ENCODE measurements around the gene ALOX5. TPM values are rescaled to one million over a fixed set of nuclear protein-coding genes. Genes with fewer than 3 reads are reported as not detected.
"Not testable (repeated sequence)": the region's sequence is repeated elsewhere in the genome, so short reads cannot be mapped to it uniquely, and the experiment has no call there.

The ALOX5 gene
- total RNA-seq, 1 donor from 2014 or later: 181 TPM

DNA sequence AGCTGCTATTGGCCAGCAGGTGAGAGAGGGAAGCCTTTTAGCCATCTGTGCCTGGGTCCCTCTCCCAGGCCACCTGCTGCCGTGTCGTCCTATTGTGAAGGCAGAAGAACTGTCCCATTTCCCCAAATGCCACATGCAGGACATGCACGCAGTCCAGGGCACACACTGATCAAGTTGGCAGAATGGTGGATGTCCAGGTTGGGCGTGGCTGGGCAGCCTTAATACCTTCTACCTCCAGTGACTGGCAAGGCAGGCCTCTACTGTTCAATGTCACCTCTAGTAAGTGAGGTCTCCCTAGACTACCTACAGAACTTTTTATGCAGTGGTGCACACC, 37.6 kb downstream of the ALOX5 start:
- Mint-ChIP-seq H3K27ac (no peak overlapping the region), H3K9me3 (no peaks in the 10 kb centered on the region), H3K36me3 (ENCODE audit: low read depth) (peaks cover 77% of the 10 kb centered on the region), H3K4me1 (peaks cover 31% of the 10 kb centered on the region), H3K4me3 (no peak overlapping the region), H3K27me3 (no peaks in the 10 kb centered on the region)
- CTCF ChIA-PET: no interaction called here
- TF ChIP-seq, protein P1, sequence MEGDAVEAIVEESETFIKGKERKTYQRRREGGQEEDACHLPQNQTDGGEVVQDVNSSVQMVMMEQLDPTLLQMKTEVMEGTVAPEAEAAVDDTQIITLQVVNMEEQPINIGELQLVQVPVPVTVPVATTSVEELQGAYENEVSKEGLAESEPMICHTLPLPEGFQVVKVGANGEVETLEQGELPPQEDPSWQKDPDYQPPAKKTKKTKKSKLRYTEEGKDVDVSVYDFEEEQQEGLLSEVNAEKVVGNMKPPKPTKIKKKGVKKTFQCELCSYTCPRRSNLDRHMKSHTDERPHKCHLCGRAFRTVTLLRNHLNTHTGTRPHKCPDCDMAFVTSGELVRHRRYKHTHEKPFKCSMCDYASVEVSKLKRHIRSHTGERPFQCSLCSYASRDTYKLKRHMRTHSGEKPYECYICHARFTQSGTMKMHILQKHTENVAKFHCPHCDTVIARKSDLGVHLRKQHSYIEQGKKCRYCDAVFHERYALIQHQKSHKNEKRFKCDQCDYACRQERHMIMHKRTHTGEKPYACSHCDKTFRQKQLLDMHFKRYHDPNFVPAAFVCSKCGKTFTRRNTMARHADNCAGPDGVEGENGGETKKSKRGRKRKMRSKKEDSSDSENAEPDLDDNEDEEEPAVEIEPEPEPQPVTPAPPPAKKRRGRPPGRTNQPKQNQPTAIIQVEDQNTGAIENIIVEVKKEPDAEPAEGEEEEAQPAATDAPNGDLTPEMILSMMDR (IDR thresholded peaks at IDR 0.05): no peak
- POLR2A ChIA-PET: no interaction called here
- DNase-seq (no peak), ATAC-seq (ENCODE audit: low read depth) (no peak)
- intact Hi-C loops (cut with micrococcal nuclease): no loop called here

DNA sequence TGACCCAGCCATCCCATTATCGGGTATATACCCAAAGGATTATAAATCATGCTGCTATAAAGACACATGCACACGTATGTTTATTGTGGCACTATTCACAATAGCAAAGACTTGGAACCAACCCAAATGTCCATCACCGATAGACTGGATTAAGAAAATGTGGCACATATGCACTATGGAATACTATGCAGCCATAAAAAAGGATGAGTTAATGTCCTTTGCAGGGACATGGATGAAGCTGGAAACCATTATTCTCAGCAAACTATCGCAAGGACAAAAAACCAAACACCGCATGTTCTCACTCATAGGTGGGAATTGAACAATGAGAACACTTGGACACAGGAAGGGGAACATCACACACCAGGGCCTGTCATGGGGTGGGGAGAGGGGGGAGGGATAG, 41.0 kb downstream of the ALOX5 start:
- POLR2A ChIA-PET: not testable (repeated sequence)

DNA sequence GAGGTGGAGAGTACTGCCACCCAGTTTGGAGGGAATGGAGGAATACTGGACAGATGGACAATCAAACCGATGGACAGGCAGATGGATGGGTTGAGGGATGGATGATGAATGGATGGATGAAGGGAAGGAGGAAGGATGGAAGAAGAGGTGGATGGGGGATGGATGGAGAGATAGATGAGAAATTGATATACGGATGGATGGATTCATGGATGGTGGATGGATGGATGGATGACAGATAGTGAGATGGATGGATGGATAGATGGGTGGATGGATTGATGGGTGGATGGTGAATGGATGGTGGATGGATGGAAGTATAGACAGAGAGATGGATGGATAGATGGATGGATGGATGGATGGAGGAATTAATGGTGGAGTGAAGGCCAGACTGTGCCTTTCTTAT, 42.6 kb downstream of the ALOX5 start:
- TF ChIP-seq, protein P1 (IDR thresholded peaks at IDR 0.05): no peak
- Mint-ChIP-seq H3K4me3 (no peak overlapping the region), H3K4me1 (peaks cover 50% of the 10 kb centered on the region), H3K36me3 (ENCODE audit: low read depth) (peaks cover 49% of the 10 kb centered on the region), H3K9me3 (no peaks in the 10 kb centered on the region), H3K27ac (peak overlapping the region; percentile 4), H3K27me3 (no peaks in the 10 kb centered on the region)
- intact Hi-C loops (cut with micrococcal nuclease): no loop called here
- DNase-seq (no peak), ATAC-seq (ENCODE audit: low read depth) (no peak)
- ChIA-PET POLR2A (interaction anchor here (0.6 kb wide), 1 partner anchor 31 kb away, joined by 8 read pairs; no protein-coding TSS in a partner anchor), CTCF (no interaction called here)

More for the DNA sequence above, 41.0 kb downstream of the ALOX5 start:
- H3K4me3 Mint-ChIP-seq; intact Hi-C loops (cut with micrococcal nuclease); ATAC-seq (ENCODE audit: low read depth); DNase-seq; H3K9me3 Mint-ChIP-seq; H3K27me3 Mint-ChIP-seq; H3K27ac Mint-ChIP-seq; CTCF ChIA-PET: not testable (repeated sequence)
- Mint-ChIP-seq H3K4me1 (peaks cover 35% of the 10 kb centered on the region), H3K36me3 (ENCODE audit: low read depth) (peaks cover 59% of the 10 kb centered on the region)

DNA sequence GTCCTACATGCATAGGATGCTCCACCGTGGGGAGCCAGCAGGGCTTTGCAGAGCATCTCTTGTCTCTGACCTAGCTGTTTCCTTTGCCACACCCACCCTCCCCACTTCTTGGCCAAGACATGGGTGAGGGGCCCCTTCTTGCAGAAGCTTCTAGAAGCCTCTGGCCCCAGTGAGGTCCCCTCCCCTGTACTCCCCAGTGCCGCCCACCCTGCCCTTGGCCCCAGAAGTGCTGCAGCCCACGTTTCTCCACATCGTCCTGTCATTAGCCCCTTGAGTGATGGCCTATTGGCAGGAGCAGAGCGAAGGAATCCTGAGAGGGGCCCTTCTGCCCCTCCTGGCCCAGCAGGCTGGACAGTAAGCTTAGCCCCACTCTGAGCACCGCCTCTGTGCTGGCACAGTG, 43.7 kb downstream of the ALOX5 start:
- CTCF ChIA-PET: interaction anchor here (1.3 kb wide), 1 partner anchor 47 kb away, joined by 3 read pairs; no protein-coding TSS in a partner anchor

DNA sequence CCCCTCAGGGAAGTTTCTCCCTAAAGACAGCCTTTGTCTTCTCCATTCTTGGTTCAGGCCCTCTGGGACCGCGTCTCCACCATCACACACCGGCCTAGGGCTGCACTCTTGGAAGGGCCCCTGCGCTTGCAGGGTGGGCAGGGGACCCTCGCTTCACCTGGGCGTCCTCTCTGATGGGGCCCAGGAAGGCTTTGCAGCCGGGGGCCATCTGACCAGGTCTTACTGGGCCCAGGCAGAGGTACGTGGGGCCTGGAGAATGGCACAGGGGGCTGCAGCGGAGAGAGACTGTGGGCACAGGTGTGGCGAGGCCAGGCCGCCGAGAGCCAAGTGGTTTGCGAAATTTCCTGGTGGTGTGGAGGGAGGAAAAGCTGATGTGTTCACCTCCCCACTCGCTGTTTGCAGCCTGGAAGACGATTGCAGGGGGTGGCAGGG, 44.4 kb downstream of the ALOX5 start:
- DNase-seq (no peak), ATAC-seq (ENCODE audit: low read depth) (no peak)
- Mint-ChIP-seq H3K4me1 (peaks cover 64% of the 10 kb centered on the region), H3K4me3 (peak overlapping the region; percentile 95), H3K9me3 (no peaks in the 10 kb centered on the region), H3K27me3 (no peaks in the 10 kb centered on the region), H3K36me3 (ENCODE audit: low read depth) (peaks cover 40% of the 10 kb centered on the region), H3K27ac (peak overlapping the region; percentile 97)
- ChIA-PET POLR2A (interaction anchor here (1.0 to 5.3 kb wide), 3 partner anchors 43 to 163 kb away, joined by 4 to 92 read pairs (median 26); no protein-coding TSS in a partner anchor), CTCF (interaction anchor here (1.3 kb wide), 1 partner anchor 46 kb away, joined by 3 read pairs; no protein-coding TSS in a partner anchor)
- TF ChIP-seq, protein P1 (IDR thresholded peaks at IDR 0.05): no peak
- intact Hi-C loops (cut with micrococcal nuclease): loop anchor here (2.0 kb wide), 1 partner anchor 14 kb away; no protein-coding TSS in a partner anchor

More for the DNA sequence above, 43.7 kb downstream of the ALOX5 start:
- H3K9me3 Mint-ChIP-seq: no peaks in the 10 kb centered on the region
- intact Hi-C loops (cut with micrococcal nuclease): loop anchor here (2.0 kb wide), 1 partner anchor 13 kb away; no protein-coding TSS in a partner anchor
- H3K27ac Mint-ChIP-seq: peak overlapping the region; percentile 47
- peaks cover 44% of the 10 kb centered on the region for H3K36me3 Mint-ChIP-seq (ENCODE audit: low read depth)
- no peak for DNase-seq
- POLR2A ChIA-PET: interaction anchor here (4.7 to 5.3 kb wide), 2 partner anchors 42 to 44 kb away, joined by 26 to 92 read pairs; no protein-coding TSS in a partner anchor
- H3K27me3 Mint-ChIP-seq: no peaks in the 10 kb centered on the region
- ATAC-seq (ENCODE audit: low read depth): no peak
- peaks cover 62% of the 10 kb centered on the region for H3K4me1 Mint-ChIP-seq
- H3K4me3 Mint-ChIP-seq: peak overlapping the region; percentile 55
- TF ChIP-seq, protein P1 (IDR thresholded peaks at IDR 0.05): no peak

All from activated B cell treated with CpG ODN at 0.5 μM for 24 hours (primary cell).